Activated T-cell treated with anti-CD3 and anti-CD28 coated beads, Interleukin-2, amount 50 U/mL, for 48 hours (primary cell): ENCODE data around the gene JARID2.
"Not testable (repeated sequence)": the region's sequence is repeated elsewhere in the genome, so short reads cannot be mapped to it uniquely, and the experiment has no call there.

Source experiments
- DNase-seq, 2 experiments: peaks; one replicate each; pipeline ENCODE4 v3.0.0-alpha.2; 2020

Gene JARID2

GRCh38 chr6:15316754-15317153, 70.9 kb downstream of the JARID2 start:
- DNase-seq: no peak

- DNase-seq: no peak
Measured at GRCh38 chr6:15317251-15317650, 71.4 kb downstream of the JARID2 start.

- DNase-seq: no peak
Measured at GRCh38 chr6:15317934-15318902, 72.3 kb downstream of the JARID2 start.

GRCh38 chr6:15319677-15320076, 73.8 kb downstream of the JARID2 start:
- no peak for DNase-seq

GRCh38 chr6:15320693-15321092, 74.8 kb downstream of the JARID2 start:
- no peak for DNase-seq

- no peak for DNase-seq
Measured at GRCh38 chr6:15322184-15322583, 76.3 kb downstream of the JARID2 start.

GRCh38 chr6:15322781-15323536, 77.1 kb downstream of the JARID2 start:
- no peak for DNase-seq

- DNase-seq: not testable (repeated sequence)
Measured at GRCh38 chr6:15323611-15324010, 77.7 kb downstream of the JARID2 start.

- DNase-seq: no peak
Measured at GRCh38 chr6:15324427-15324985, 78.6 kb downstream of the JARID2 start.

- no peak for DNase-seq
Measured at GRCh38 chr6:15325540-15325955, 79.7 kb downstream of the JARID2 start.

GRCh38 chr6:15326067-15326614, 80.3 kb downstream of the JARID2 start:
- DNase-seq: no peak

GRCh38 chr6:15327271-15327670, 81.4 kb downstream of the JARID2 start:
- peak; percentile 53 to 54 for DNase-seq

- DNase-seq: no peak
Measured at GRCh38 chr6:15329197-15329671, 83.4 kb downstream of the JARID2 start.

- no peak for DNase-seq
Measured at GRCh38 chr6:15330174-15330944, 84.5 kb downstream of the JARID2 start.

- DNase-seq: no peak
Measured at GRCh38 chr6:15331143-15331542, 85.3 kb downstream of the JARID2 start.

- DNase-seq: no peak
Measured at GRCh38 chr6:15331629-15332251, 85.9 kb downstream of the JARID2 start.

- DNase-seq: no peak
Measured at GRCh38 chr6:15332446-15332845, 86.6 kb downstream of the JARID2 start.

GRCh38 chr6:15335385-15335784, 89.5 kb downstream of the JARID2 start:
- no peak for DNase-seq

GRCh38 chr6:15335916-15336315, 90.0 kb downstream of the JARID2 start:
- no peak for DNase-seq

- no peak for DNase-seq
Measured at GRCh38 chr6:15336900-15337560, 91.2 kb downstream of the JARID2 start.

- no peak for DNase-seq
Measured at GRCh38 chr6:15337582-15337981, 91.7 kb downstream of the JARID2 start.
